Activated naive CD4-positive, alpha-beta T cell treated with anti-CD3 and anti-CD28 coated beads, Interleukin-2, amount 50 U/mL, for 24 hours (primary cell): ENCODE measurements around the gene SRSF9.
"Not testable (repeated sequence)": the region's sequence is repeated elsewhere in the genome, so short reads cannot be mapped to it uniquely, and the experiment has no call there.

ENCODE experiments used
- H3K27ac Mint-ChIP-seq: one replicate; pipeline ENCODE4 v1.8.0; 2021; ENCODE audit warnings: mild to moderate bottlenecking, mixed read lengths
- H3K27me3 Mint-ChIP-seq: one replicate; pipeline ENCODE4 v1.8.0; 2021; ENCODE audit warnings: mixed read lengths
- H3K36me3 Mint-ChIP-seq: one replicate; pipeline ENCODE4 v1.8.0; 2021; ENCODE audit warnings: mixed read lengths
- H3K4me1 Mint-ChIP-seq: one replicate; pipeline ENCODE4 v1.8.0; 2021; ENCODE audit warnings: mixed read lengths
- H3K4me3 Mint-ChIP-seq: one replicate; pipeline ENCODE4 v1.8.0; 2021; ENCODE audit warnings: mild to moderate bottlenecking, mixed read lengths
- H3K9me3 Mint-ChIP-seq: one replicate; pipeline ENCODE4 v1.8.0; 2021; ENCODE audit warnings: mixed read lengths

SRSF9 gene

DNA sequence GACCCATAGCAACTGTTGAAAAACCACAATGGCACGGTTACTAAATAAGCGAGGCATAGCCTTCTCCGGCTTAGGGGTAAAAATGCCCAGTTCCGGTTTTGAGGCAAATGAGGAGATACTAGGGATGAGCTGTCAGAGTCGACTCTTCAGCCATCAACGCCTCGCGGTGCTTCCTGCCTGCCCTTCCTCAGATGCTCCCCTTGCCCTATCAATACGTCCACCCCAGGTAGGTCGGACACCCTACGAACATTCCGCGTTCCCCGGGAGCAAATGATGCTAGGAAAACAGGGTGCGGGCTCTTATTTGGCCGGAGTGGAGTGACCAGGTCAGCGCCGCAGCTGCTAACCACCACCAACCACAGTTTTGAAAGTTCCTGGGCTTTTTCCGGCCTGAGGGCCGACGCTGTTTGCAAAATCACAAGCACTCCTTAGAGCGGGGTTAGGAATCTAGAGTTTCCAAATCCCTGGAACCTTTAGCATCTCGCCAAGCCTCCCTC lies 1.2 kb downstream of the SRSF9 start:
- Mint-ChIP-seq H3K36me3 (peaks cover 4% of the 10 kb centered on the region), H3K4me3 (peak overlapping the region; percentile 91), H3K27ac (peak overlapping the region; percentile 79), H3K4me1 (peaks cover 53% of the 10 kb centered on the region), H3K27me3 (no peaks in the 10 kb centered on the region), H3K9me3 (no peaks in the 10 kb centered on the region)

DNA sequence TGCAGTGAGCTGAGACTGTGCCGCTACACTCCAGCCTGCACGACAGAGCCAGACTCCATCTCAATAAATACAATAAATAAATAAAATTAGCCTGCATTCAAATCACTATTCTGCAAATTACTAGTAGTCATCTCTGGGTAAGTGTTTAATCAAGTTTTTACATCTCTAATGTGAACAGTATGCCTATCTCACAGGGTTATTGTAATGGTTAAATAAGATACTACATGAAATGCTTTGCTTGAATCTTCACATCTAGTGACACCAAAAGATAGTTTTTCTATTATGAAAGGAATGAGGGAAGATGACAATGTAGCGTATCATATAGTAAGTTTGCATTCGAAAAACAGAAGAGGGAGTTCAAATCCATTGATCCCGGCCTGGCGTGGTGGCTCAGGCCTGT lies 2.1 kb downstream of the SRSF9 start:
- peak overlapping the region; percentile 19 for H3K27ac Mint-ChIP-seq
- peaks cover 4% of the 10 kb centered on the region for H3K36me3 Mint-ChIP-seq
- no peaks in the 10 kb centered on the region for H3K9me3 Mint-ChIP-seq
- peaks cover 48% of the 10 kb centered on the region for H3K4me1 Mint-ChIP-seq
- no peaks in the 10 kb centered on the region for H3K27me3 Mint-ChIP-seq
- peak overlapping the region; percentile 91 for H3K4me3 Mint-ChIP-seq

DNA sequence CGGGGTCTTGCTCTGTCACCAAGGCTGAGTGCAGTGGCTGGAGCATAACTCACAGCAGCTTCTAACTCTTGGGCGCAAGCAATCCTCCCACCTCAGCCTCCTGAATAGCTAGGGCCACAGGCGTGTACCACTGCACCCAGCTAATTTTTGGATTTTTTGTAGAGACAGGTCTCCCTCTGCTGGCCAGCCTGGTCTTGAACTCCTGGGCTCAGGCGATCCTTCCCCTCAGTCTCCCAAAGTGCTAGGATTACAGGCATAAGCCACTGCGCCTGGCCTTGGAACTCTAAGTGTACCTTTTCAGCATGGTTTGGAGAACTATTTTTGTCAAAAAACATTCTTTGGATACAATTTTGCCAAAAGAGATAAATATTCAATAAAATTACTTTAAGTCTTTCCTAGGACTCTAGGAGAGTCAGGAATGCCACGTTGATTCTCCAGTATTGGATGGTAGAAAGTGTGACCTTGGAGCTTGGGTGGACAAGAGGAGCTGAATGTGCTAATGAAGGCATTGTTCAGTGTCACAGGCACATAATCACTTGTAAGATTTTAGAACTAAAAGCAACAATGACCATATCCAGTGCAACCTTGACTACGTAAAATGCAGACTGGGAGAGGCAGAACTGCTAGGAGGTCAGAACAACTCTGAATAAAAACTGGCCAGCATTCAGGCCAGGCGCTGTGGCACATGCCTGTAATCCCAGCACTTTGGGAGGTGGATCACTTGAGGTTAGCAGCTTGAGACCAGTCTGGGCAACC lies 2.8 kb downstream of the SRSF9 start:
- Mint-ChIP-seq H3K4me3 (peak overlapping the region; percentile 44), H3K27ac (no peak overlapping the region), H3K36me3 (peaks cover 4% of the 10 kb centered on the region), H3K9me3 (no peaks in the 10 kb centered on the region), H3K4me1 (peaks cover 41% of the 10 kb centered on the region), H3K27me3 (no peaks in the 10 kb centered on the region)

- no peaks in the 10 kb centered on the region for H3K27me3 Mint-ChIP-seq
- H3K36me3 Mint-ChIP-seq, result peaks cover 6% of the 10 kb centered on the region
- peak overlapping the region; percentile 56 for H3K27ac Mint-ChIP-seq
- H3K4me3 Mint-ChIP-seq, result peak overlapping the region; percentile 6
- H3K9me3 Mint-ChIP-seq, result no peaks in the 10 kb centered on the region
- peaks cover 38% of the 10 kb centered on the region for H3K4me1 Mint-ChIP-seq
These were observed 3.8 kb downstream of the SRSF9 start for GRCh38 chr12:120465756-120466155.

DNA sequence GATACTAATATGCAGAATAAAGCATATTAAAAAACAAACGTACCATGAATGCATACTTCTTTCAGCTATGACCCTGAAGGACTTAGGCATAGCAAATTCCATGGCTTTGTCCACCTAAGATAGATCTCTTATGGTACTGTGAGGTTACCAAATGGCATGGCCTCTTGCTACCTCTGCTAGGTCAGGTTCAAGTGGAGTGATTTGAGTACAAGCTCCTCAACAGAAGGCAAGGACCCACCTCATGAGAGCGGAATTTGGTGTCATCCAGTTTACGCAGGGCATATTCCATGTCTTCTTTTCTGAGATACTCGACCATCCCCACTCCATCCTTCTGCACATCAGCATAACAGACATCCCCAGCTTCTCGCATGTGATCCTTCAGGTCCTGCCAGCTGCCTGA lies 5.8 kb downstream of the SRSF9 start:
- no peak overlapping the region for H3K27ac Mint-ChIP-seq
- peaks cover 6% of the 10 kb centered on the region for H3K36me3 Mint-ChIP-seq
- no peaks in the 10 kb centered on the region for H3K9me3 Mint-ChIP-seq
- H3K27me3 Mint-ChIP-seq, result no peaks in the 10 kb centered on the region
- H3K4me1 Mint-ChIP-seq, result peaks cover 35% of the 10 kb centered on the region
- no peak overlapping the region for H3K4me3 Mint-ChIP-seq

- peaks cover 6% of the 10 kb centered on the region for H3K36me3 Mint-ChIP-seq
- H3K9me3 Mint-ChIP-seq, result no peaks in the 10 kb centered on the region
- H3K27me3 Mint-ChIP-seq, result no peaks in the 10 kb centered on the region
- H3K4me3 Mint-ChIP-seq, result no peak overlapping the region
- no peak overlapping the region for H3K27ac Mint-ChIP-seq
- peaks cover 25% of the 10 kb centered on the region for H3K4me1 Mint-ChIP-seq
These were observed 7.4 kb downstream of the SRSF9 start for GRCh38 chr12:120462099-120462640.

- H3K9me3 Mint-ChIP-seq, result no peaks in the 10 kb centered on the region
- H3K27me3 Mint-ChIP-seq, result no peaks in the 10 kb centered on the region
- no peak overlapping the region for H3K27ac Mint-ChIP-seq
- H3K36me3 Mint-ChIP-seq, result peaks cover 5% of the 10 kb centered on the region
- peaks cover 6% of the 10 kb centered on the region for H3K4me1 Mint-ChIP-seq
- no peak overlapping the region for H3K4me3 Mint-ChIP-seq
These were observed 9.4 kb downstream of the SRSF9 start for GRCh38 chr12:120460157-120460556.

DNA sequence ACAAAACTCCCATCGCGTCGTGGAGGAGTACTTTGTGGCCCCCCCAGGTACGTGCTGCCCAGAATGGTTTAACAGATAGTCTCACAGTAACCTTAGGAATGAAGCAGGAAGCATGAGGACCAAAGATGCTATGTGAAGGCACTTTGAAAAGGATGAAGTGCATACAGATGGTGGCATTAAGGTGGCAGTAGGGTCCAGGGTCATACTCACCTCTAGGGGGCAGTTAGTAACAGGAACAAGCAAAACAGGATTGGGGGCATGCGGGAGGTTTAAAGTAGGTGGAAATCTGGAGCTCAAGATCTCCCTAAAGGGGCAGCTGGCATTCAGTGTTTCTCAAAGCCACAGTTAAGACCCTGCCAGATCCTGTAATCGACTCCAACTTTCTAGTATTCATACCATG lies 12.4 kb downstream of the SRSF9 start:
- Mint-ChIP-seq H3K4me1 (peaks cover 5% of the 10 kb centered on the region), H3K36me3 (peaks cover 3% of the 10 kb centered on the region), H3K27me3 (no peaks in the 10 kb centered on the region), H3K4me3 (no peak overlapping the region), H3K27ac (no peak overlapping the region), H3K9me3 (no peaks in the 10 kb centered on the region)

DNA sequence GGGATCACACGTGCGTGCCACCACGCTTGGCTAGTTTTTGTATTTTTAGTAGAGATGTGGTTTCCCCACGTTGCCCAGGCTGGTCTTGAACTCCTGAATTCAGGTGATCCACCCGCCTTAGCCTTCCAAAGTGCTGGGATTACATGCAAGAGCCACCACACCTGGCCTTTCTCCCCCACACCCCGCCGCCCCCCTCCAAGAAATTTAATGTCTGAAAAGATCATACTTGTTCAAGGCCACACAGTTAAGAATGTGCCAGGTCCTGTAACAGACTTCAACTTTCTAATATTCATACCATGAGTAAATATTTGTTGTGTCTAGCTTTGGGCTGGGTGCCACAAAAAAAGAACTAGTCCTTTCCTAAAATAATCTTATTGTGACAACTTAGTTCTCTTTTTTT lies 14.2 kb downstream of the SRSF9 start:
- Mint-ChIP-seq H3K36me3 (no peaks in the 10 kb centered on the region), H3K9me3 (no peaks in the 10 kb centered on the region), H3K4me3 (no peak overlapping the region), H3K27me3 (no peaks in the 10 kb centered on the region), H3K27ac (no peak overlapping the region), H3K4me1 (peaks cover 5% of the 10 kb centered on the region)

GRCh38 chr12:120453977-120454376 lies 15.6 kb downstream of the SRSF9 start:
- Mint-ChIP-seq H3K27ac (no peak overlapping the region), H3K36me3 (no peaks in the 10 kb centered on the region), H3K4me1 (peaks cover 10% of the 10 kb centered on the region), H3K4me3 (no peak overlapping the region), H3K9me3 (no peaks in the 10 kb centered on the region), H3K27me3 (no peaks in the 10 kb centered on the region)

DNA sequence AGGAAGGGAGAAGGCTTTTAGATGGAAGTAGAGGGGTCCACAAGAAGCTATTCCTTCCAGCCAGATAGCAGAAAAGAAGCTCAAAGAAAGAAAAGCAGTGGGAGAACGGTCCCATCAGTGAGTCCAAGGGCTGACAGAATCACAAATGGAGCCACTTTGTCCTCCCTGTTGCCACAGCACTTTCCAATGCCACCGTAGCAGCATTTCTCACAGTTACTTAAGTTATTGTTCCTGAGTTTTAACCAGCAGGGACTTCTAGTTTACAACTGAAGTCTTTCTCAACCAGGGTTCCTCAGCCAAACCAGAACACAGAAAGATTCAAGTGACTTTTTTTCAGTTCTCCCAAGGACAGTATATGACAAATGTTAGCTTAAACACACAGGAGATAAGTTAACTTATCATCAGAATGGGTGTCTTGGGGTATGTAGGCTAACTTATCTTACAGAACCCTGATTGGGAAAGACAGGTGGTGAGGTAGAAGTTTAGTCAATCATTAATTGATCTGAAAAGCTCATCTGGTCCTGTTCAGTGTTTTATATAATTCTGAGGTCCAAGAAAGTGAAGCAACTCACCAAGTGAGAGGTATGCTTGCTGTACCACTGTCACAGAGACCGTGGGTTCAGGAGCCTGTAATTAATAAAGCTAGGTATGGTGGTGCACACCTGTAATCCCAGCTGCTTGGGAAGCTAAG lies 16.3 kb downstream of the SRSF9 start:
- Mint-ChIP-seq H3K27me3 (no peaks in the 10 kb centered on the region), H3K9me3 (no peaks in the 10 kb centered on the region), H3K27ac (peak overlapping the region; percentile 12), H3K4me3 (no peak overlapping the region), H3K36me3 (no peaks in the 10 kb centered on the region), H3K4me1 (peaks cover 11% of the 10 kb centered on the region)

GRCh38 chr12:120452524-120452923 lies 17.0 kb downstream of the SRSF9 start:
- H3K27ac Mint-ChIP-seq, H3K36me3 Mint-ChIP-seq, H3K4me3 Mint-ChIP-seq, H3K27me3 Mint-ChIP-seq, H3K9me3 Mint-ChIP-seq: not testable (repeated sequence)
- peaks cover 17% of the 10 kb centered on the region for H3K4me1 Mint-ChIP-seq

DNA sequence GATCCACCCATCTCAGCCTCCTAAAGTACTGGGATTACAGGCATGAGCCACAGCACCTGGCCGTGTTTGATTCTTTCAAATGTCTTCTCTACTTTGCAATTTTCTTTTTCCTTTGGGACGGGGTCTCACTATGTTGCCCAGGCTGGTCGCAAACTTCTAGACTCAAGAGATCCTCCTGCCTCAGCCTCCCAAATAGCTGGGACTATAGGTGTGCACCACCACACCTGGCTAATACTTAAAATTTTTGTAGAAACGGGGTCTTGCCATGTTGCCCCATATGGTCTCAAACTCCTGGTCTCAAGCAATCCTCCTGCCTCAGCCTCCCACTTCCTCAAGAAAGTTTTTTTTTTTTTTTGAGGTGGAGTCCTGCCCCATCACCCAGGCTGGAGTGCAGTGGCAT lies 21.6 kb downstream of the SRSF9 start:
- no peak overlapping the region for H3K27ac Mint-ChIP-seq
- H3K27me3 Mint-ChIP-seq, result no peaks in the 10 kb centered on the region
- peaks cover 4% of the 10 kb centered on the region for H3K36me3 Mint-ChIP-seq
- peaks cover 27% of the 10 kb centered on the region for H3K4me1 Mint-ChIP-seq
- peak overlapping the region; percentile 95 for H3K4me3 Mint-ChIP-seq
- H3K9me3 Mint-ChIP-seq, result no peaks in the 10 kb centered on the region

GRCh38 chr12:120446844-120447178 lies 22.7 kb downstream of the SRSF9 start:
- not testable (repeated sequence) for H3K9me3 Mint-ChIP-seq, H3K27me3 Mint-ChIP-seq, H3K36me3 Mint-ChIP-seq
- peaks cover 27% of the 10 kb centered on the region for H3K4me1 Mint-ChIP-seq
- H3K4me3 Mint-ChIP-seq, result peak overlapping the region; percentile 95
- H3K27ac Mint-ChIP-seq, result peak overlapping the region; percentile 94

DNA sequence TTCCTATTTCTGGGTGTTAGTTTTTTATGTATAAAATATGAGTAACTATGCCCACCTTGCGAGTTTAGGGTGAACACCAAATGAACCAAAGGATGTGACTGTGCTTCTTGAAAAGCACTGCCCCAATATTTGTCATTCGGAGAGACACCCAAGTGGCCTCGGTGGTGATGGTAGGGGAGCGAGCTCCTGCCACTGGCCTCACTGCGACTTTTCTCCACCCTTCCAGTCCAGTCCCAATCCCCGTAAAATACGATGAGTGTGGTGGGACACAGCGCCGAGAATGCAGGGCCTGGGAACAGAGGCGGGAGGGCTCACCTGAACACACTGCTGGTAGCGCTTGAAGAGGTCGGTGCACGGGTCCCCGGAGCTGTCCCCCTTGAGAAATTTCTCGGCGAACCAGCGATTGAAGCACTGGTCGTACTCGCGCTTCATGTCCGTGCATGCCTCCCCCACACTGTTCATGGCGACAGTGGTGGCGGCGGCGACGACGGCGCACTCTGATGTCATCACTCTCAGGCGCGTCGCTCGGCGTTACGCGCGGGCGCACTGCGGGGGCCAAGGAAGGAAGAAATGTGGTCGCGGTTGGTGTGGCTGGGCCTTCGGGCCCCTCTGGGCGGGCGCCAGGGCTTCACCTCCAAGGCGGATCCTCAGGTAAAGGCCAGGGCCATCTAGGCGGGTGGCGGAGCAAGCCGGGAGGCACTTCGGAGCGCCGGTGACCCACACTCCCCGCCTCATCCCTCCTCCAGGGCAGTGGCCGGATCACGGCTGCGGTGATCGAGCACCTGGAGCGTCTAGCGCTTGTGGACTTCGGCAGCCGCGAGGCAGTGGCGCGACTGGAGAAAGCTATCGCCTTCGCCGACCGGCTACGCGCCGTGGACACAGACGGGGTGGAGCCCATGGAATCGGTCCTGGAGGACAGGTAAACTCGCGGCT lies 23.4 kb downstream of the SRSF9 start, which contains the start of the genes GATC and TRIAP1:
Gene GATC (plus strand): TSS at position 534 of the 933 bp plus-strand sequence. CDS start 37 bp downstream, at position 571.
Gene TRIAP1 (minus strand): TSS at position 474 of the 933 bp plus-strand sequence. CDS start 12 bp downstream, at position 462.
- Mint-ChIP-seq H3K27ac (peak within 1 kb of the TSS; percentile 94), H3K9me3 (no peaks in the 10 kb centered on the region), H3K27me3 (no peaks in the 10 kb centered on the region), H3K4me1 (peaks cover 27% of the 10 kb centered on the region), H3K36me3 (peaks cover 4% of the 10 kb centered on the region), H3K4me3 (peak within 1 kb of the TSS; percentile 95)
